HFF-Myc (cell line): ENCODE measurements around the gene MRRF.

Source experiments
- DNase-seq: peaks from one replicate; pipeline ENCODE4 v3.0.0-alpha.2; 2011; ENCODE audit warnings: low read depth; ENCODE audit errors: extremely low read depth
- H3K4me3 ChIP-seq: replicated peaks from 2 replicates; pipeline ENCODE4 v1.5.1; 2011; ENCODE audit warnings: low read depth, mild to moderate bottlenecking, control low read depth, low read length
- TF ChIP-seq, protein P1 (sequence below): IDR thresholded peaks from 2 replicates; pipeline ENCODE4 v1.5.1; 2012; ENCODE audit warnings: mild to moderate bottlenecking, low read depth, low read length, control low read depth; ENCODE audit errors: missing control alignments

MRRF gene

DNA sequence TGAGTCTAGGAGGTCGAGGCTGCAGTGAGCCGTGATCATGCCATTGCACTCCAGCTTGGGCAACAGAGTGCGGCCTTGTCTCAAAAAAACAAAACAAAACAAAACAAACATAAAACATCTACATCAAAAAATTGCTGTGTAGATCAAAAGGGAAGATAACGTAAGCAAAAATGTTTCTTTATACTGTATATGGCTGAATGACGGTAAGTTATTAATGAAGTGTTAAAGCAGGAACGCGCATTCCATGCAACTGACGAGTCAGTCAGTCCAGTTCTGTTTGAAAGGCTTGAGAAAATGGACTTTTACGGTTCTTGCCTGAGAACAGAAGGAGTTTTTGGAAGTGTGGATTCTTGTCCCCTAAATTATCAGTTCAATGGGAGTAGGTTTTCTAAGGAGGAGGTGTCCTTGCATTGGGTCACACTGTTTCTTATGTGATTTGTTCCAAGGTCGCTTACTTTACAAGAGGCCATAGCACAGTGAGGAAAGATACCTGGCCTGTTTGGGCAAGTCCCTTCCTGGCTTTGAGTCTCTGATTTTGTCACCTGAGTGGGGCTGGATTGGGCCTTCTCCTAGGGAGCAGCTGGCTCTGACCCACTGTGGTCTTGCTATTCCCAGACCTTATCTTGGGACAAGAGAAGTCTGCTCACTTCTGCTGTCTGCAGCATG, 99.6 kb downstream of the MRRF start:
- no peak for DNase-seq
- H3K4me3 ChIP-seq = no peak overlapping the region
- TF ChIP-seq, protein P1, sequence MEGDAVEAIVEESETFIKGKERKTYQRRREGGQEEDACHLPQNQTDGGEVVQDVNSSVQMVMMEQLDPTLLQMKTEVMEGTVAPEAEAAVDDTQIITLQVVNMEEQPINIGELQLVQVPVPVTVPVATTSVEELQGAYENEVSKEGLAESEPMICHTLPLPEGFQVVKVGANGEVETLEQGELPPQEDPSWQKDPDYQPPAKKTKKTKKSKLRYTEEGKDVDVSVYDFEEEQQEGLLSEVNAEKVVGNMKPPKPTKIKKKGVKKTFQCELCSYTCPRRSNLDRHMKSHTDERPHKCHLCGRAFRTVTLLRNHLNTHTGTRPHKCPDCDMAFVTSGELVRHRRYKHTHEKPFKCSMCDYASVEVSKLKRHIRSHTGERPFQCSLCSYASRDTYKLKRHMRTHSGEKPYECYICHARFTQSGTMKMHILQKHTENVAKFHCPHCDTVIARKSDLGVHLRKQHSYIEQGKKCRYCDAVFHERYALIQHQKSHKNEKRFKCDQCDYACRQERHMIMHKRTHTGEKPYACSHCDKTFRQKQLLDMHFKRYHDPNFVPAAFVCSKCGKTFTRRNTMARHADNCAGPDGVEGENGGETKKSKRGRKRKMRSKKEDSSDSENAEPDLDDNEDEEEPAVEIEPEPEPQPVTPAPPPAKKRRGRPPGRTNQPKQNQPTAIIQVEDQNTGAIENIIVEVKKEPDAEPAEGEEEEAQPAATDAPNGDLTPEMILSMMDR = no peak

DNA sequence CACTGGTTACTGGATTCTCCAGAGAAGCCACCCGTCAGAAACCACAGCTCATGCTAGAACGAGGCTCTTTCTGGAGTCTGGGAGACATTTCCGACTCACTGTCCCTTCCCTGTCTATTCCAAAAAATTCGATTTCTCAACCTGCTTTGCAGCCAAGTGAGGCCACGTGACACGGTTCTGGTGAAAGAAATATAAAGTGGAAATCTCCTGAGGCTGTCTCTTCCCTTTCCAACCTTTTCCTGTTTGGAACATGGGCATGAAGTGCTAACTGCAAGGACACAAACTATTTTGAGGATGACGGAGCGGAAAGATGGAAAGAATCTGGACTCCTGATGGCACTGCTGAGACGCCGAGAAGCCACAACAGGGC, 100.1 kb downstream of the MRRF start:
- TF ChIP-seq, protein P1 = no peak
- no peak for DNase-seq
- H3K4me3 ChIP-seq = no peak overlapping the region

- DNase-seq = no peak
- H3K4me3 ChIP-seq = no peak overlapping the region
- TF ChIP-seq, protein P1 = no peak
Measured at GRCh38 chr9:122366074-122366660, 101.5 kb downstream of the MRRF start.

DNA sequence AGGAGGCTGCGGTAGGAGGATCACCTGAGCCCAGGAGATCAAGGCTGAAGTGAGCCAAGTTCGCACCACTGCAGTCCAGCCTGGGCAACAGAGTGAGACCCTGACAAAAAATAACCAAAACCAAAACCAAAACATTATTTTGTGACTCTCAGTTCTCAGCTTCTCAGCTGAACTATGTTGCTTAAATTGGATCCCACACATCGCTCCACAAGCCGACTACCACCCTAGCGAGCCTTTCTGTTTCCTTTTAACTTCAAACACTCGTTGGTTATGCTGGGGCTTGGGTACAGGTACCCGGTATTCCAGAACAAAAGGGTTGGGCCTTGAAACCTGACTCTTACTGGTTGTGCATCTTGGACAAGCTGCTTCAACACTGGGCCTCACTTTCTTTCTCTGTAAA, 102.4 kb downstream of the MRRF start:
- no peak overlapping the region for H3K4me3 ChIP-seq
- DNase-seq = no peak
- TF ChIP-seq, protein P1 = no peak

DNA sequence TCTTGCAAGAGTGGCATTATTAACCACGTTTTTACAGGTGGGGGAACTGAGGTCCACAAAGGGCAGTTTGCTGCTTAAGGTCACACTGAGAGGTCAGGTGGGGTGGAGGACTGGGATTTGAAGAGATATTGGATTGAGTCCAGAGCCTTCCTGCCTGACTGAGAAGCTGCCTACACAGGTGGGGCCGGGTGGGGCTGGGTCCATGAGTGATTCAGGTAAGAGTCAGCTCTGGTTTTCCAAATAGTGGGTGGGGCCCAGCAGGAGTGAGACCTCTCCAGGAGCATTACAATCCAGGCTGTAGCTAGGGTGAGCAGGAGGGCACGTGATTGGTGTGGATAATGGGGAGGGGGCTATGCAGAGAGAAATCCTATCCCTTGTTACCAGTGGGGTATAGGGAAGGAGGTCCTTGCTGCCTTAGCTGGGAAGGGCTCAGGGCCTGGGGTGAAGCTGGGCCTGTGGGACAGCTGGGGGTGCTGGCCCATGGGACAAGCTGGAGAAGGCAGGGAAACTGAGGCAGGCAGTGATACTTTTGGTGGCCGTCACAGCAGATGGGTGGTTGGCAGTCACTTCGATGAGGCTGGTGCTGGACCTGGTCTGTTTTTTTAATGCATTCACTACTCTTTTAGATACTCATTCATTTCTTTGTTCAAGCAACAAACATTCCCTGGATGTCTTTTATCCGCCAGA, 103.2 kb downstream of the MRRF start:
- no peak for DNase-seq
- no peak overlapping the region for H3K4me3 ChIP-seq
- TF ChIP-seq, protein P1 = no peak

DNA sequence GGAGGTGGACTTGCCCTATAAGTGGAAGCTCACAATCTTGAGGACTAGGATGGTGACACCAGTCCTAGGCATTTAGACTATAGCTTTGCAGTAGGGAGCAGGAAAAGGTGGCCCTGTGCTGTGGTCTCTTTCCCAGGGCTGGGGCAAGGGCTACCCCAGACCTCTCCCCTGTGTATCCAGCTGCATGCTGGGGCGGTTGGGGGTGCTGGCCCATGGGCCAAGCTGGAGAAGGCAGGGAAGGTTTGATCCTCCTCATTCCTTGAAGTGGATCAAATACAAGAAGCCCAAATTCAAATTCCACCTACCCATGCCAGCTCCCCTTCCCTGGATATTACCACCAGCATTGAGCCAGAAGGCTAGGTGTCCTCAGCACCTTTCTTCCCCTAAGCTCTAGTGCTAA, 104.0 kb downstream of the MRRF start:
- TF ChIP-seq, protein P1 = no peak
- DNase-seq = no peak
- H3K4me3 ChIP-seq = no peak overlapping the region
